Pancreas (tissue), 10 donors: ENCODE data around the gene CBR3. TPM values are rescaled to one million over a fixed set of nuclear protein-coding genes. Genes with fewer than 3 reads are reported as not detected.

ENCODE experiments used
- ATAC-seq, 4 donors: fragments of 200-7000 bp; cut with Tn5 transposase; one replicate each; pipeline versions ENCODE4 v1.8.0 to v1.9.1; 2020; ENCODE audit warnings: mild to moderate bottlenecking in 4 of 4, moderate library complexity in 4 of 4
- DNase-seq, 6 donors: peaks; one replicate each; pipeline ENCODE4 v3.0.0-alpha.2; 2020
- FAIRE-seq: peaks from 2 replicates; lab custom pipeline; 2012; peaks lifted over from hg19 to GRCh38; lab: Jason Lieb, UNC
- H3K27ac ChIP-seq, 4 donors: fragments of 200-600 bp; sonication (generic); 1 replicate in 3 of 4; 2 replicates in 1 of 4; pipeline versions ENCODE4 v1.5.0 to v1.8.0; 2020
- H3K27me3 ChIP-seq, 4 donors: fragments of 200-600 bp; one replicate each; pipeline ENCODE4 v1.8.0; 2021
- H3K36me3 ChIP-seq, 3 donors: fragments of 200-600 bp; sonication (generic) in 1 of 3; one replicate each; pipeline versions ENCODE4 v1.5.0 to v1.8.0; 2020 to 2021
- H3K4me1 ChIP-seq, 3 donors: fragments of 200-600 bp; one replicate each; pipeline ENCODE4 v1.8.0; 2021
- H3K4me3 ChIP-seq, 4 donors: fragments of 200-600 bp; sonication (generic) in 2 of 4; one replicate each; pipeline versions ENCODE4 v1.5.0 to v1.8.0; 2020 to 2021
- H3K9me3 ChIP-seq, 4 donors: fragments of 200-600 bp; one replicate each; pipeline ENCODE4 v1.8.0; 2021
- WGBS, 2 donors: extraction: QIAGEN DNeasy Blood & Tissue Kit; methylation state at CpG; one replicate each; pipeline ENCODE4 v1.1.7; 2013; 5-methylcytosine and 5-hydroxymethylcytosine counted together
- intact Hi-C, 3 donors: fragments of 100-400 bp; cut with DNase I; formaldehyde crosslinking; loops; one replicate each; pipeline versions ENCODE4 v1.11.1 to v1.14.2; 2022
- polyA plus RNA-seq, 2 donors: library from polyadenylated mRNA; stranded (reverse); fragments of 200-250 nt; gene quantifications; one replicate each; pipeline ENCODE4 v1.2.3, GENCODE V29; 2013
- total RNA-seq, 6 donors: library from RNA; stranded (reverse); fragmentation: NEBNext Ultra II Directional in 4 of 6; extraction: Animal tissue kit (Norgen Biotek cat#: 25700) in 4 of 6; gene quantifications; one replicate each; pipeline versions ENCODE4 v1.2.1 to v1.2.4, GENCODE V29; 2021 to 2023
- TF ChIP-seq, protein P1 (sequence below), 4 donors: fragments of 200-600 bp; sonication (generic) in 3 of 4; IDR thresholded peaks; one replicate each; pipeline versions ENCODE4 v1.5.0 to v1.8.0; 2021; ENCODE audit warnings: antibody characterized with exemption in 4 of 4
- donor health status: healthy with polysubstance abuse.
- donor health status: DM: no; HTN: no; CAD: no; lungs with moderate emphysema.
- donor health status: DM: no; HTN: no; CAD: no.
- donor health status: control.
- donor health status: control.
- donor health status: Bipolar disorder and iron deficiency.
- donor health status: DM: yes; HTN: yes; CAD: no.
- donor health status: DM: no; HTN: no; CAD: no.
- donor health status: DM: no; HTN: no; CAD: no.
- donor health status: DM: yes; HTN: yes; CAD: no.

CBR3 gene
- total and polyA plus RNA-seq, 8 donors, result 0.16 to 2.4 (median 1.1) TPM

- DNase-seq (no peak), FAIRE-seq (no peak), ATAC-seq (no peak)
- Histone ChIP-seq H3K27me3 (no peaks in the 10 kb centered on the region), H3K9me3 (no peaks in the 10 kb centered on the region), H3K36me3 (no peaks in the 10 kb centered on the region), H3K4me3 (no peak overlapping the region), H3K27ac (no peak overlapping the region), H3K4me1 (peaks cover 0 to 15% (median 14%) of the 10 kb centered on the region in 3 donors)
- 91 to 94% methylated on average over 11 of the region's 11 CpGs for WGBS, 2 donors
- TF ChIP-seq, protein P1, sequence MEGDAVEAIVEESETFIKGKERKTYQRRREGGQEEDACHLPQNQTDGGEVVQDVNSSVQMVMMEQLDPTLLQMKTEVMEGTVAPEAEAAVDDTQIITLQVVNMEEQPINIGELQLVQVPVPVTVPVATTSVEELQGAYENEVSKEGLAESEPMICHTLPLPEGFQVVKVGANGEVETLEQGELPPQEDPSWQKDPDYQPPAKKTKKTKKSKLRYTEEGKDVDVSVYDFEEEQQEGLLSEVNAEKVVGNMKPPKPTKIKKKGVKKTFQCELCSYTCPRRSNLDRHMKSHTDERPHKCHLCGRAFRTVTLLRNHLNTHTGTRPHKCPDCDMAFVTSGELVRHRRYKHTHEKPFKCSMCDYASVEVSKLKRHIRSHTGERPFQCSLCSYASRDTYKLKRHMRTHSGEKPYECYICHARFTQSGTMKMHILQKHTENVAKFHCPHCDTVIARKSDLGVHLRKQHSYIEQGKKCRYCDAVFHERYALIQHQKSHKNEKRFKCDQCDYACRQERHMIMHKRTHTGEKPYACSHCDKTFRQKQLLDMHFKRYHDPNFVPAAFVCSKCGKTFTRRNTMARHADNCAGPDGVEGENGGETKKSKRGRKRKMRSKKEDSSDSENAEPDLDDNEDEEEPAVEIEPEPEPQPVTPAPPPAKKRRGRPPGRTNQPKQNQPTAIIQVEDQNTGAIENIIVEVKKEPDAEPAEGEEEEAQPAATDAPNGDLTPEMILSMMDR (IDR thresholded peaks at IDR 0.05), result no peak
- intact Hi-C loops, result no loop called here
Observed at GRCh38 chr21:36165356-36165755, 30.5 kb downstream of the CBR3 start.

DNA sequence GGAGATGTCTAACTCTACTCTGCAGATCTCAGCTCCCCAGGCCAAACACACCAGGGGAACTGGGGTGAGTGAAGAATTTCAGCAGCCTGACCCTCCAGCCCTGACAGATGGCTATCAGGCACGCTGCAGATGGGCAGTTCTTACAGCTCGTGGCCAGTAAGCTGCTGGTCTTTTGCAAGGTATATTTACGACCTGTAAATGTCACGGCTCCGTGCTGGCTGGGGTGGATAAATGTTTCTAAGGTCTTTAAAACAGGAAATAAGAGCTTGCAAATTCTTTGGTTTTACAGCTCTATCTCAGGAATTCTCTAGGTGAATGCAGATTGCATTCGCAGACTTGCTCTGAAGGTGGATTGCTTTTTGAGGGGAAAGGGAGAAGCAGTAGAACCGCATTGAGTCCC is 31.8 kb downstream of the CBR3 start:
- Histone ChIP-seq H3K36me3 (no peaks in the 10 kb centered on the region), H3K27me3 (no peaks in the 10 kb centered on the region), H3K4me3 (no peak overlapping the region), H3K4me1 (peaks cover 0 to 15% (median 14%) of the 10 kb centered on the region in 3 donors), H3K27ac (no peak overlapping the region), H3K9me3 (no peaks in the 10 kb centered on the region)
- TF ChIP-seq, protein P1 (IDR thresholded peaks at IDR 0.05), result no peak
- 92 to 93% methylated on average over 7 of the region's 7 CpGs for WGBS, 2 donors
- ATAC-seq (no peak), DNase-seq (no peak), FAIRE-seq (no peak)
- intact Hi-C loops, result no loop called here

GRCh38 chr21:36167541-36167940 is 32.7 kb downstream of the CBR3 start:
- Histone ChIP-seq H3K4me3 (no peak overlapping the region), H3K36me3 (no peaks in the 10 kb centered on the region), H3K4me1 (peaks cover 0 to 15% (median 14%) of the 10 kb centered on the region in 3 donors), H3K27ac (no peak overlapping the region), H3K27me3 (no peaks in the 10 kb centered on the region), H3K9me3 (no peaks in the 10 kb centered on the region)
- DNase-seq (no peak), FAIRE-seq (no peak), ATAC-seq (no peak)
- intact Hi-C loops, result no loop called here
- TF ChIP-seq, protein P1 (IDR thresholded peaks at IDR 0.05), result no peak
- WGBS, 2 donors, result 96 to 99% methylated on average over 4 of the region's 4 CpGs

DNA sequence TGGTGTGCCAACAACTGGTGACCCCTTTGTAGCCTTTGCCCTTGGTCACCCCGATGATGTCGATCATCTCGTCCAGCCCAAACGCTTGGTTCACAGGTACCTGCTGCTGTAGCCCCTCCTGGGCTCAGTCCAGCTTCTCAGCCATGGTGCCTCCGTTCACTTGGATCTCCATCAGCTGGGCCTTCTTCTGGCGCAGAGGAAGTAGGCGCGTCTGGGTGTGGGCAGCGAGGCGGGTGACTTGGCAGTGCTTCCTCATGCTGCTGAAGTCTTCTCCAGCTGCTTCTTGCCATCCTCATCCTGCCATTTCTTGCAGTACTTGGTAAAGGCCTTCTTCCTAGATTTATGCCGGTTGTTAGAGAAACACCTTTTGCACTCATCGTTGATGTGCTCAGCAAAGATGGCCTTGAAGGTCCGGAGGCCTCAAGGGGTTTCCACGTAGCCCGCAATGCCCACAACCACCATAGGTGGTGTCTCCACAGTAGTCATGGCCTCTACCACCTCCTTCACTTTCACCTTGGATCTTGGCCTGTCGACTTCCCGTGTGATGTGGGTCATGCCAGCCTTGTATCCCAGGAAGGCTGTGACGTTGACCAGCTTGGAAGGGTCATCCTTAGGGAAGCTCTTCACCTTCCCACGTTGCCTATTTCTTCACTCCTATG is 34.7 kb downstream of the CBR3 start:
- WGBS, 2 donors, result 91% methylated on average over 19 of the region's 19 CpGs
- TF ChIP-seq, protein P1 (IDR thresholded peaks at IDR 0.05), result no peak
- H3K27ac ChIP-seq, result no peak overlapping the region
- FAIRE-seq, result no peak
- H3K36me3 ChIP-seq, result no peaks in the 10 kb centered on the region
- no peak for ATAC-seq
- intact Hi-C loops, result no loop called here
- H3K4me1 ChIP-seq, result peaks cover 0 to 6% (median 2%) of the 10 kb centered on the region in 3 donors
- DNase-seq, result no peak
- H3K9me3 ChIP-seq, result no peaks in the 10 kb centered on the region
- no peak overlapping the region for H3K4me3 ChIP-seq
- H3K27me3 ChIP-seq, result no peaks in the 10 kb centered on the region

- FAIRE-seq (no peak), DNase-seq (no peak), ATAC-seq (no peak)
- 95% methylated on average over 6 of the region's 6 CpGs for WGBS, 2 donors
- no peaks in the 10 kb centered on the region for H3K9me3 ChIP-seq
- no peaks in the 10 kb centered on the region for H3K4me1 ChIP-seq
- H3K4me3 ChIP-seq, result no peak overlapping the region
- H3K36me3 ChIP-seq, result no peaks in the 10 kb centered on the region
- H3K27me3 ChIP-seq, result no peaks in the 10 kb centered on the region
- TF ChIP-seq, protein P1 (IDR thresholded peaks at IDR 0.05), result no peak
- H3K27ac ChIP-seq, result no peak overlapping the region
- intact Hi-C loops, result no loop called here
Observed at GRCh38 chr21:36170823-36171222, 35.9 kb downstream of the CBR3 start.
